CD4-positive, alpha-beta T cell treated with Interleukin-12 subunit alpha and Interleukin-12 subunit beta, for 1 hour (primary cell): ENCODE data around the gene TLE6.
"Not testable (repeated sequence)": the region's sequence is repeated elsewhere in the genome, so short reads cannot be mapped to it uniquely, and the experiment has no call there.

Experiments
- DNase-seq: peaks from one replicate; pipeline ENCODE4 v3.0.0-alpha.2; 2020

The TLE6 gene

GRCh38 chr19:2974342-2975041, 2.9 kb upstream of the TLE6 start:
- no peak for DNase-seq

- no peak for DNase-seq
Observed at GRCh38 chr19:2976609-2977000, 759 bp upstream of the TLE6 start.

GRCh38 chr19:2977746-2978138, 378 bp downstream of the TLE6 start:
- no peak for DNase-seq

GRCh38 chr19:2978166-2978767, 903 bp downstream of the TLE6 start:
- DNase-seq, result no peak

- no peak for DNase-seq
Observed at GRCh38 chr19:2978772-2979171, 1.4 kb downstream of the TLE6 start.

- no peak for DNase-seq
Observed at GRCh38 chr19:2981898-2982297, 4.5 kb downstream of the TLE6 start.

- no peak for DNase-seq
Observed at GRCh38 chr19:2982561-2982960, 5.2 kb downstream of the TLE6 start.

- no peak for DNase-seq
Observed at GRCh38 chr19:2982983-2983350, 5.6 kb downstream of the TLE6 start.

GRCh38 chr19:2983351-2984214, 6.2 kb downstream of the TLE6 start:
- DNase-seq, result no peak

GRCh38 chr19:2984215-2984528, 6.8 kb downstream of the TLE6 start:
- no peak for DNase-seq

- DNase-seq, result no peak
Observed at GRCh38 chr19:2986951-2987524, 9.7 kb downstream of the TLE6 start.

- DNase-seq, result no peak
Observed at GRCh38 chr19:2987797-2988196, 10.4 kb downstream of the TLE6 start.

- DNase-seq, result no peak
Observed at GRCh38 chr19:2988568-2988967, 11.2 kb downstream of the TLE6 start.

GRCh38 chr19:2989236-2989946, 12.0 kb downstream of the TLE6 start:
- no peak for DNase-seq

GRCh38 chr19:2992333-2992732, 15.0 kb downstream of the TLE6 start:
- DNase-seq, result not testable (repeated sequence)

GRCh38 chr19:2992958-2993357, 15.6 kb downstream of the TLE6 start:
- DNase-seq, result no peak

GRCh38 chr19:2993579-2993978, 16.2 kb downstream of the TLE6 start:
- no peak for DNase-seq

GRCh38 chr19:2994588-2995131, 17.3 kb downstream of the TLE6 start:
- no peak for DNase-seq

- no peak for DNase-seq
Observed at GRCh38 chr19:2997720-2998119, 20.4 kb downstream of the TLE6 start.

- no peak for DNase-seq
Observed at GRCh38 chr19:2998642-2999041, 21.3 kb downstream of the TLE6 start.

GRCh38 chr19:3001235-3001800, 24.0 kb downstream of the TLE6 start:
- no peak for DNase-seq

GRCh38 chr19:3003046-3003445, 25.7 kb downstream of the TLE6 start:
- no peak for DNase-seq

GRCh38 chr19:3004522-3004921, 27.2 kb downstream of the TLE6 start:
- DNase-seq, result no peak
